D721Med (cell line): ENCODE results near the gene WDR54.

Experiments
- DNase-seq: peaks from one replicate; pipeline ENCODE4 v3.0.0; 2011; ENCODE audit warnings: low spot score; ENCODE audit not compliant: insufficient read length
- FAIRE-seq: peaks from 2 replicates; lab custom pipeline; 2011; peaks lifted over from hg19 to GRCh38; lab: Jason Lieb, UNC
- CTCF ChIP-seq: IDR thresholded peaks from 2 replicates; pipeline ENCODE4 v1.5.1; 2012; ENCODE audit warnings: mild to moderate bottlenecking, control low read depth; ENCODE audit not compliant: insufficient read depth; ENCODE audit errors: missing control alignments

The WDR54 gene

GRCh38 chr2:74474899-74475298 lies 53.4 kb downstream of the WDR54 start:
- DNase-seq, result no peak
- FAIRE-seq, result no peak

More at GRCh38 chr2:74474899-74475298, 53.4 kb downstream of the WDR54 start:
- TF ChIP-seq CTCF, result no peak
